8988T (cell line): Measurements from ENCODE around the gene SLC17A3.

Experiments
- DNase-seq: peaks from one replicate; pipeline ENCODE4 v3.0.0; 2011

SLC17A3 gene

GRCh38 chr6:25832670-25833069 is 41.4 kb downstream of the SLC17A3 start:
- no peak for DNase-seq

GRCh38 chr6:25832307-25832662 is 41.8 kb downstream of the SLC17A3 start:
- no peak for DNase-seq

GRCh38 chr6:25831532-25832306 is 42.3 kb downstream of the SLC17A3 start, which contains the start of gene SLC17A1:
TSS of gene SLC17A1 (minus strand) at chr6:25832052. CDS start at chr6:25830557, 1,495 bp downstream.
- DNase-seq: no peak

- DNase-seq: no peak
These were observed 43.6 kb downstream of the SLC17A3 start for GRCh38 chr6:25830458-25830857.

GRCh38 chr6:25829375-25829774 is 44.7 kb downstream of the SLC17A3 start:
- no peak for DNase-seq

GRCh38 chr6:25821341-25821740 is 52.7 kb downstream of the SLC17A3 start:
- no peak for DNase-seq

- no peak for DNase-seq
These were observed 57.8 kb downstream of the SLC17A3 start for GRCh38 chr6:25816252-25816651.

- no peak for DNase-seq
These were observed 58.8 kb downstream of the SLC17A3 start for GRCh38 chr6:25815194-25815593.

GRCh38 chr6:25804804-25805203 is 69.2 kb downstream of the SLC17A3 start:
- no peak for DNase-seq

GRCh38 chr6:25801436-25801835 is 72.6 kb downstream of the SLC17A3 start:
- no peak for DNase-seq
